ENCODE measurements around the gene SAMD9. TPM values are rescaled to one million over a fixed set of nuclear protein-coding genes. Genes with fewer than 3 reads are reported as not detected.

The SAMD9 gene
- polyA plus RNA-seq, 1 donor (not counting 4 experiments of a cell fraction or from before 2014, with no cell fraction given), result 26.8 TPM

- TF ChIP-seq EZH2 (IDR thresholded peaks at IDR 0.05; ENCODE audit: low read length) (no peak), CTCF (optimal IDR thresholded peaks at IDR 0.05 in 1 of 3, IDR thresholded peaks at IDR 0.05 in 1 of 3, conservative IDR thresholded peaks at IDR 0.05 in 1 of 3; ENCODE audit: extremely low read depth in 1 of 3, insufficient read depth in 2 of 3, low read length in 3 of 3) (no peak)
- no peaks in the 10 kb centered on the region for H4K20me1 ChIP-seq (ENCODE audit: control insufficient read depth, extremely low read depth, insufficient read depth, low read length)
- no peak overlapping the region for H3K4me3 ChIP-seq (ENCODE audit: control insufficient read depth in 2 of 3, extremely low read depth in 1 of 3, insufficient read depth in 2 of 3, low read depth in 1 of 3, low read length in 3 of 3)
- no peak overlapping the region for H3K9ac ChIP-seq (ENCODE audit: control insufficient read depth, extremely low read depth, insufficient read depth, low read length)
- no peaks in the 10 kb centered on the region for H3K9me3 ChIP-seq (ENCODE audit: control insufficient read depth, low read depth, low read length)
- H3K27ac ChIP-seq (ENCODE audit: control insufficient read depth, insufficient read depth, low read length), result no peak overlapping the region
- no peaks in the 10 kb centered on the region for H3K9me1 ChIP-seq (ENCODE audit: control insufficient read depth, extremely low read depth, insufficient read depth, low read length)
- DNase-seq (ENCODE audit: low read depth, low spot score) (no peak), FAIRE-seq (no peak)
- H3K4me2 ChIP-seq (ENCODE audit: control insufficient read depth, extremely low read depth, insufficient read depth, low read depth, low read length), result no peak overlapping the region
- H3K27me3 ChIP-seq (ENCODE audit: control insufficient read depth, extremely low read depth, insufficient read depth, low read length), result no peaks in the 10 kb centered on the region
- H3K4me1 ChIP-seq (ENCODE audit: control insufficient read depth, extremely low read depth, insufficient read depth, low read length), result no peaks in the 10 kb centered on the region
- dilution Hi-C loops (cut with MboI; ENCODE audit: extremely low pct_ligation_motif_present, low sequenced_read_pairs), result no loop called here
- no peaks in the 10 kb centered on the region for H3K36me3 ChIP-seq (ENCODE audit: control insufficient read depth in 2 of 2, extremely low read depth in 1 of 2, insufficient read depth in 2 of 2, low read length in 2 of 2)
- no peak overlapping the region for H2AFZ ChIP-seq (ENCODE audit: control insufficient read depth, low read length)
- no peaks in the 10 kb centered on the region for H3K79me2 ChIP-seq (ENCODE audit: control insufficient read depth, insufficient read depth, low read length)
Observed at GRCh38 chr7:93062599-93062998, 55.2 kb downstream of the SAMD9 start.

GRCh38 chr7:93060865-93061264, 56.9 kb downstream of the SAMD9 start:
- TF ChIP-seq EZH2 (IDR thresholded peaks at IDR 0.05; ENCODE audit: low read length), result no peak
- no peak for TF ChIP-seq CTCF (optimal IDR thresholded peaks at IDR 0.05 in 1 of 3, IDR thresholded peaks at IDR 0.05 in 1 of 3, conservative IDR thresholded peaks at IDR 0.05 in 1 of 3; ENCODE audit: extremely low read depth in 1 of 3, insufficient read depth in 2 of 3, low read length in 3 of 3)
- DNase-seq (ENCODE audit: low read depth, low spot score), result no peak
- Histone ChIP-seq H3K4me3 (ENCODE audit: control insufficient read depth in 2 of 3, extremely low read depth in 1 of 3, insufficient read depth in 2 of 3, low read depth in 1 of 3, low read length in 3 of 3) (no peak overlapping the region), H3K4me1 (ENCODE audit: control insufficient read depth, extremely low read depth, insufficient read depth, low read length) (no peaks in the 10 kb centered on the region), H3K9me3 (ENCODE audit: control insufficient read depth, low read depth, low read length) (no peaks in the 10 kb centered on the region), H4K20me1 (ENCODE audit: control insufficient read depth, extremely low read depth, insufficient read depth, low read length) (no peaks in the 10 kb centered on the region), H3K9me1 (ENCODE audit: control insufficient read depth, extremely low read depth, insufficient read depth, low read length) (no peaks in the 10 kb centered on the region), H3K79me2 (ENCODE audit: control insufficient read depth, insufficient read depth, low read length) (no peaks in the 10 kb centered on the region), H3K27ac (ENCODE audit: control insufficient read depth, insufficient read depth, low read length) (no peak overlapping the region), H3K9ac (ENCODE audit: control insufficient read depth, extremely low read depth, insufficient read depth, low read length) (no peak overlapping the region), H2AFZ (ENCODE audit: control insufficient read depth, low read length) (no peak overlapping the region), H3K36me3 (ENCODE audit: control insufficient read depth in 2 of 2, extremely low read depth in 1 of 2, insufficient read depth in 2 of 2, low read length in 2 of 2) (no peaks in the 10 kb centered on the region), H3K4me2 (ENCODE audit: control insufficient read depth, extremely low read depth, insufficient read depth, low read depth, low read length) (no peak overlapping the region), H3K27me3 (ENCODE audit: control insufficient read depth, extremely low read depth, insufficient read depth, low read length) (no peaks in the 10 kb centered on the region)
- no peak for FAIRE-seq
- dilution Hi-C loops (cut with MboI; ENCODE audit: extremely low pct_ligation_motif_present, low sequenced_read_pairs), result no loop called here

Measured in keratinocyte (primary cell).